Measurements from ENCODE around the gene HINFP.

Gene HINFP

DNA sequence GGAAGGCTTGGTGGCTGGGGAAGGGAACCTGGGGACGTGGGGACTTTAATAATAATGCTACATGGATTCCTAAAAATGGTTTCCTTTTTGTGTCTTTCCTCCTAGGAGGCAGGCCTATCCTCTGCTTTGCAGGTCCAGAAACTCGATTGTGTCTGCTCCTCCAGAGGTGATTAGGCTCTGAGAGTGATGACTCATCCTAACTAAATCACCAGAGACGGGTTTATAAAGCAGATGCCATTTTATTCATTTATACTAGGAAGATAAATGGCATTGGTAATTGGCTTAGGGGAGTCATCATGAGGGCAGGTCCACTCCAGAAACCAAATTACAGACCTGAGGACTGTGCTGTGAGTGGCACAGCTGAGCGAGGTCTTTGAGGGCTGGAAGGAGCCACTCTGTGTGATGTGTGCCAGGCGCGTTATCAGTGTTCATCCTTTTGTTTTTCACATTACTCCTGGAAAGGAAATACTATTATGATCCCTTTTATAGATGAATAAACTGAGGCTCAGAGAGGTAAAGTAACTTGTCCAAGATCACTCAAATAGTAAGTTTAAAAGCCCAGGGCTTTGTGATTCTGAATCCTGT, 54.2 kb downstream of the HINFP start:
- no peak overlapping the region for H3K9ac ChIP-seq (ENCODE audit: low read depth, low read length)
- no peak overlapping the region for H2AFZ ChIP-seq (ENCODE audit: low read depth, low read length)
- no peak overlapping the region for H3K4me2 ChIP-seq (ENCODE audit: insufficient read depth, low read length)

DNA sequence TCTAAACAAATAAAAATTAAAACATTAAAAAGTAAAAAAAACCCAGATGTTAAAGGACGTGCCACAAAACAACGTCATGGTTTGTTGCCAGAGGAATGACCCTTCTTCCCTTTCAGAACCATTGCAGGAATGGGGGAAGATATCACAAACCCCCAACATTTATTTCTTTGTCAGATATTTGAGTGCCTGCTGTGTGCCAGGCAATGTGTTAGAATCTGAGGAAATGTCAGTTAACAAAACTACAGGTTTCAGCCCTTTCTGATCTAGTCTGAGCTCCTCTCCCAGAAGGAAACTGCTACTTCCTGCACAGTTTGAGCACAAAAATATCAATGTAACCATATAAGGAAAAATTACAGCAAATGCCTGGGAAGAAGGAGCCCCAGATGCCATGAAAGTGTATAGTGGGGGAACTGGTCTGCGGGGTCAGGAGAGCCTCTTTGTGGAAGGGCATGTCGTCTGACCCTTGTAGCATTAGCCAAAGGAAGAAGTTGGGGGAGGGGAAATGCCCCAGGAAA, 56.8 kb downstream of the HINFP start:
- ATAC-seq (ENCODE audit: insufficient read depth, low read depth): no peak
- no peak overlapping the region for H2AFZ ChIP-seq (ENCODE audit: low read depth, low read length)

More for the DNA sequence above, 54.2 kb downstream of the HINFP start:
- ATAC-seq (ENCODE audit: insufficient read depth, low read depth) (no peak), DNase-seq (no peak)
- H3K79me2 ChIP-seq (ENCODE audit: insufficient read depth, low read length): no peaks in the 10 kb centered on the region
- H3K27ac ChIP-seq (ENCODE audit: low read length): no peak overlapping the region
- no peak overlapping the region for H3K4me3 ChIP-seq (ENCODE audit: low read depth in 1 of 2, low read length in 2 of 2)
- H3K4me1 ChIP-seq (ENCODE audit: insufficient read depth, low read length): peaks cover 5% of the 10 kb centered on the region; the same call in 1 of the 2 replicates
- H4K20me1 ChIP-seq (ENCODE audit: insufficient read depth, low read length): no peaks in the 10 kb centered on the region
- H3K36me3 ChIP-seq (ENCODE audit: insufficient read depth, low read length): peaks cover 4% of the 10 kb centered on the region
- no peaks in the 10 kb centered on the region for H3K9me3 ChIP-seq (ENCODE audit: insufficient read depth, low read length, severe bottlenecking)
- no peaks in the 10 kb centered on the region for H3K27me3 ChIP-seq (ENCODE audit: insufficient read depth, low read length, poor library complexity)
- TF ChIP-seq EZH2 (IDR thresholded peaks at IDR 0.05; ENCODE audit: borderline replicate concordance, low read depth, low read length, severe bottlenecking): no peak
- TF ChIP-seq, protein P1, sequence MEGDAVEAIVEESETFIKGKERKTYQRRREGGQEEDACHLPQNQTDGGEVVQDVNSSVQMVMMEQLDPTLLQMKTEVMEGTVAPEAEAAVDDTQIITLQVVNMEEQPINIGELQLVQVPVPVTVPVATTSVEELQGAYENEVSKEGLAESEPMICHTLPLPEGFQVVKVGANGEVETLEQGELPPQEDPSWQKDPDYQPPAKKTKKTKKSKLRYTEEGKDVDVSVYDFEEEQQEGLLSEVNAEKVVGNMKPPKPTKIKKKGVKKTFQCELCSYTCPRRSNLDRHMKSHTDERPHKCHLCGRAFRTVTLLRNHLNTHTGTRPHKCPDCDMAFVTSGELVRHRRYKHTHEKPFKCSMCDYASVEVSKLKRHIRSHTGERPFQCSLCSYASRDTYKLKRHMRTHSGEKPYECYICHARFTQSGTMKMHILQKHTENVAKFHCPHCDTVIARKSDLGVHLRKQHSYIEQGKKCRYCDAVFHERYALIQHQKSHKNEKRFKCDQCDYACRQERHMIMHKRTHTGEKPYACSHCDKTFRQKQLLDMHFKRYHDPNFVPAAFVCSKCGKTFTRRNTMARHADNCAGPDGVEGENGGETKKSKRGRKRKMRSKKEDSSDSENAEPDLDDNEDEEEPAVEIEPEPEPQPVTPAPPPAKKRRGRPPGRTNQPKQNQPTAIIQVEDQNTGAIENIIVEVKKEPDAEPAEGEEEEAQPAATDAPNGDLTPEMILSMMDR (IDR thresholded peaks at IDR 0.05; ENCODE audit: borderline replicate concordance, extremely low read depth, low read length, poor library complexity, severe bottlenecking): no peak

DNA sequence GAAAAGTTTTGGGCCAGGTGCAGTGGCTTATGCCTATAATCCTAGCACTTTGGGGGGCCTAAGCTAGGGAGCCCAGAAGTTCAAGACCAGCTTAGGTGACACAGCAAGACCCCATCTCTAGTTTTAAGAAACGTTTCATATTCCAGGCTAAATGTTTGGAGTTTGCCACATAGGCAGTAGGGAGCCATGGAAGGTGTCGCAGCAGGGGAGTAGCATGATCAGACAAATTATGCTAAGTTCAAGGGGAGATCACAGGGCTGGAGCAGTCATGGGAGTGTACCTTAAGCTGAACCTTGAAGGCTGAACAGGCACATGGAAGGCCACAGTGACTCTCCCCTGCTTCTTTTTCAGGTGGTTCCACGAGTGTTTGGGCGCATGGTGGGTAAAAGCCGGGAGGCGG, 58.0 kb downstream of the HINFP start:
- Histone ChIP-seq H3K36me3 (ENCODE audit: insufficient read depth, low read length) (peaks cover 4% of the 10 kb centered on the region), H2AFZ (ENCODE audit: low read depth, low read length) (no peak overlapping the region), H3K27ac (ENCODE audit: low read length) (no peak overlapping the region), H3K4me1 (ENCODE audit: insufficient read depth, low read length) (peaks cover 5% of the 10 kb centered on the region; the same call in 1 of the 2 replicates), H3K27me3 (ENCODE audit: insufficient read depth, low read length, poor library complexity) (no peaks in the 10 kb centered on the region), H3K4me3 (ENCODE audit: low read depth in 1 of 2, low read length in 2 of 2) (no peak overlapping the region), H3K4me2 (ENCODE audit: insufficient read depth, low read length) (no peak overlapping the region), H4K20me1 (ENCODE audit: insufficient read depth, low read length) (no peaks in the 10 kb centered on the region), H3K9ac (ENCODE audit: low read depth, low read length) (no peak overlapping the region), H3K9me3 (ENCODE audit: insufficient read depth, low read length, severe bottlenecking) (no peaks in the 10 kb centered on the region), H3K79me2 (ENCODE audit: insufficient read depth, low read length) (no peaks in the 10 kb centered on the region)
- ATAC-seq (ENCODE audit: insufficient read depth, low read depth): no peak
- no peak for DNase-seq
- TF ChIP-seq, protein P1 (IDR thresholded peaks at IDR 0.05; ENCODE audit: borderline replicate concordance, extremely low read depth, low read length, poor library complexity, severe bottlenecking): no peak
- no peak for TF ChIP-seq EZH2 (IDR thresholded peaks at IDR 0.05; ENCODE audit: borderline replicate concordance, low read depth, low read length, severe bottlenecking)

More for the DNA sequence above, 56.8 kb downstream of the HINFP start:
- Histone ChIP-seq H3K9ac (ENCODE audit: low read depth, low read length) (no peak overlapping the region), H3K79me2 (ENCODE audit: insufficient read depth, low read length) (no peaks in the 10 kb centered on the region), H3K4me1 (ENCODE audit: insufficient read depth, low read length) (peaks cover 5% of the 10 kb centered on the region; the same call in 1 of the 2 replicates), H3K4me3 (ENCODE audit: low read depth in 1 of 2, low read length in 2 of 2) (no peak overlapping the region), H3K27me3 (ENCODE audit: insufficient read depth, low read length, poor library complexity) (no peaks in the 10 kb centered on the region), H3K27ac (ENCODE audit: low read length) (0 out of 2 replicates have a peak overlapping the region, but pooled peaks have one; percentile 32), H3K9me3 (ENCODE audit: insufficient read depth, low read length, severe bottlenecking) (no peaks in the 10 kb centered on the region), H4K20me1 (ENCODE audit: insufficient read depth, low read length) (no peaks in the 10 kb centered on the region), H3K36me3 (ENCODE audit: insufficient read depth, low read length) (peaks cover 4% of the 10 kb centered on the region), H3K4me2 (ENCODE audit: insufficient read depth, low read length) (no peak overlapping the region)
- DNase-seq: no peak
- TF ChIP-seq EZH2 (IDR thresholded peaks at IDR 0.05; ENCODE audit: borderline replicate concordance, low read depth, low read length, severe bottlenecking): no peak
- TF ChIP-seq, protein P1 (IDR thresholded peaks at IDR 0.05; ENCODE audit: borderline replicate concordance, extremely low read depth, low read length, poor library complexity, severe bottlenecking): no peak

All from DND-41 (cell line).